ENCODE data around the gene WDR37. TPM values are rescaled to one million over a fixed set of nuclear protein-coding genes. Genes with fewer than 3 reads are reported as not detected.

WDR37 gene
- polyA plus RNA-seq, 3 donors: 7.1 to 33.6 (median 8.6) TPM

DNA sequence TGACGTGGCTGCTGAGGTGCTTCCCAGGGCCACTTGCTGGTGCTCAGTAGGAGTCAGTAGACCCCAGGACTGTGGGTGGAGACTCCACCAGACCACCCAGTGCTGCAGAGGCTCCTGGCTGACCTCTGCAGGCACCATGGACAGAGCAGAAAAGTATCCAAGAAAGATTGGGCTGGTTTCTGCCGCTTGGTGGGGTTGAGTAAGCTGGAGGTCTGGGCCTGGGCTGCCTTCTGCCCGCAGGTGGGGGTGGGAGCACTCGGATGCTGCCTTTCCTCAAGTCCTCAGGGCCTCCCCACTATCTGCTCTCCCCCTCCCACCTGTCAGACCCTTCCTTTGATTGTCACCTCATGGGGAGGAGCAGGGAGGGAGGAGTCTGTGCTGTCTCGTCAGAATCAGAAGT lies 91.6 kb downstream of the WDR37 start:
- no peak overlapping the region for H3K27ac Mint-ChIP-seq
- no peaks in the 10 kb centered on the region for H4K20me1 ChIP-seq (ENCODE audit: insufficient read depth, low read length)
- intact Hi-C loops (cut with micrococcal nuclease): no loop called here
- no peaks in the 10 kb centered on the region for H3K79me2 ChIP-seq (ENCODE audit: insufficient read depth, low read length)
- TF ChIP-seq, protein P1, sequence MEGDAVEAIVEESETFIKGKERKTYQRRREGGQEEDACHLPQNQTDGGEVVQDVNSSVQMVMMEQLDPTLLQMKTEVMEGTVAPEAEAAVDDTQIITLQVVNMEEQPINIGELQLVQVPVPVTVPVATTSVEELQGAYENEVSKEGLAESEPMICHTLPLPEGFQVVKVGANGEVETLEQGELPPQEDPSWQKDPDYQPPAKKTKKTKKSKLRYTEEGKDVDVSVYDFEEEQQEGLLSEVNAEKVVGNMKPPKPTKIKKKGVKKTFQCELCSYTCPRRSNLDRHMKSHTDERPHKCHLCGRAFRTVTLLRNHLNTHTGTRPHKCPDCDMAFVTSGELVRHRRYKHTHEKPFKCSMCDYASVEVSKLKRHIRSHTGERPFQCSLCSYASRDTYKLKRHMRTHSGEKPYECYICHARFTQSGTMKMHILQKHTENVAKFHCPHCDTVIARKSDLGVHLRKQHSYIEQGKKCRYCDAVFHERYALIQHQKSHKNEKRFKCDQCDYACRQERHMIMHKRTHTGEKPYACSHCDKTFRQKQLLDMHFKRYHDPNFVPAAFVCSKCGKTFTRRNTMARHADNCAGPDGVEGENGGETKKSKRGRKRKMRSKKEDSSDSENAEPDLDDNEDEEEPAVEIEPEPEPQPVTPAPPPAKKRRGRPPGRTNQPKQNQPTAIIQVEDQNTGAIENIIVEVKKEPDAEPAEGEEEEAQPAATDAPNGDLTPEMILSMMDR (IDR thresholded peaks at IDR 0.05): no peak
- no peaks in the 10 kb centered on the region for H3K36me3 Mint-ChIP-seq
- no peak overlapping the region for H3K27ac ChIP-seq (ENCODE audit: low read depth in 1 of 2, low read length in 2 of 2)
- H2AFZ ChIP-seq (ENCODE audit: insufficient read depth, low read depth, low read length, poor library complexity, severe bottlenecking): no peak overlapping the region
- peaks cover 1 to 9% (median 6%) of the 10 kb centered on the region in 3 donors for H3K27me3 Mint-ChIP-seq (ENCODE audit: low read depth in 3 of 3)
- H3K4me1 ChIP-seq (ENCODE audit: control insufficient read depth in 1 of 2, insufficient read depth in 2 of 2, low read length in 2 of 2): no peaks in the 10 kb centered on the region
- no peak overlapping the region for H3K4me2 ChIP-seq (replicated peaks; ENCODE audit: extremely low read depth, low read length, poor library complexity, severe bottlenecking)
- H3K9ac ChIP-seq (ENCODE audit: insufficient read depth, low read length, poor library complexity, severe bottlenecking): no peak overlapping the region
- WGBS (ENCODE audit: insufficient coverage): 100% methylated on average over 1 of the region's 5 CpGs
- H3K4me3 ChIP-seq (replicated peaks in 1 of 3; ENCODE audit: low read depth in 2 of 3, low read length in 3 of 3): no peak overlapping the region
- peaks cover 13 to 14% of the 10 kb centered on the region in 2 donors for H3K9me3 ChIP-seq (replicated peaks in 1 of 2; ENCODE audit: control insufficient read depth in 1 of 2, insufficient read depth in 1 of 2, low read length in 2 of 2)
- no peak for DNase-seq
- H3K4me3 Mint-ChIP-seq: no peak overlapping the region
- H3K4me1 Mint-ChIP-seq: no peaks in the 10 kb centered on the region
- H3K36me3 ChIP-seq (replicated peaks in 1 of 2; ENCODE audit: control insufficient read depth in 1 of 2, insufficient read depth in 2 of 2, low read length in 2 of 2): no peaks in the 10 kb centered on the region
- peaks cover 13 to 29% (median 19%) of the 10 kb centered on the region in 7 donors for H3K9me3 Mint-ChIP-seq
- H3K27me3 ChIP-seq (ENCODE audit: control insufficient read depth in 2 of 2, insufficient read depth in 2 of 2, low read length in 2 of 2): no peaks in the 10 kb centered on the region

DNA sequence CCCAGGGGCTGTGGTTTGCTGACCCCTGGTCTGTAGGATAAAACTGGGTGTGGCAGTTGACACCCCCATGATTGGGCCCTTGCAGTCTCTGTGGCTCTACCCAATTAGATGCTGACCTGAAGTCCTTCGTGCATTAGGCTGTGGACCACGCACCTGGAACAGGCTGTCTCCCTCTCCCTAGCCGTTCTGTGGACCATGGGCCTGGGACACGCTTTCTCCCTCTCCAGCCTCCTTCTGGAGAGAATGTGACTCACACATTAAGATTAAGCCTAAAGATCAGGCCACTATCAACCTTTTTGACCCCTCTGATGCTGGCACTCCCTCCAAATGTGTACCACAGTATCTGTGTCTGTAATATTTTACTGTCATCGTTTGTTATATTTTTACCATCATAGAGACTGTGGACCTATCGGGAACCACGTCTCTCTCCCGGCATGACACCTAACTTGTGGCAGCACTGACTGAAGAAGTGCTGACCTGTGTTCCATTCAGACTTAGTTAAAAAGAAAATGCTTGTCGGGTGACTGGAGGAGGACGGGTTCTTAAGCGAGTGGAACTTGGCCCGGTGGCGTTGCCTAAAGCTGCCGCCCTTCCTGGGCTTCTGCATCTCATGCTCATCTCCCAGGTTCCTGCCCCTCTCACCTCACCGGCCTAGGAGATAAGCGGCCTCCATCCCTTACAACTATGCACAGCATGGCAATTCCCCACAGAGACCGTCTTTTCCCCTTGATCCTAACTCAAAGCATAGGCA lies 92.8 kb downstream of the WDR37 start:
- Histone ChIP-seq H3K36me3 (replicated peaks in 1 of 2; ENCODE audit: control insufficient read depth in 1 of 2, insufficient read depth in 2 of 2, low read length in 2 of 2) (no peaks in the 10 kb centered on the region), H3K4me3 (replicated peaks in 1 of 3; ENCODE audit: low read depth in 2 of 3, low read length in 3 of 3) (no peak overlapping the region), H3K27ac (ENCODE audit: low read depth in 1 of 2, low read length in 2 of 2) (no peak overlapping the region), H3K4me1 (ENCODE audit: control insufficient read depth in 1 of 2, insufficient read depth in 2 of 2, low read length in 2 of 2) (no peaks in the 10 kb centered on the region), H4K20me1 (ENCODE audit: insufficient read depth, low read length) (no peaks in the 10 kb centered on the region), H3K4me2 (replicated peaks; ENCODE audit: extremely low read depth, low read length, poor library complexity, severe bottlenecking) (no peak overlapping the region), H2AFZ (ENCODE audit: insufficient read depth, low read depth, low read length, poor library complexity, severe bottlenecking) (no peak overlapping the region), H3K79me2 (ENCODE audit: insufficient read depth, low read length) (no peaks in the 10 kb centered on the region), H3K9me3 (replicated peaks in 1 of 2; ENCODE audit: control insufficient read depth in 1 of 2, insufficient read depth in 1 of 2, low read length in 2 of 2) (peaks cover 13 to 14% of the 10 kb centered on the region in 2 donors), H3K9ac (ENCODE audit: insufficient read depth, low read length, poor library complexity, severe bottlenecking) (no peak overlapping the region), H3K27me3 (ENCODE audit: control insufficient read depth in 2 of 2, insufficient read depth in 2 of 2, low read length in 2 of 2) (no peaks in the 10 kb centered on the region)
- H3K9me3 Mint-ChIP-seq: peaks cover 13 to 23% (median 17%) of the 10 kb centered on the region in 7 donors
- no peaks in the 10 kb centered on the region for H3K36me3 Mint-ChIP-seq
- peaks cover 0 to 11% (median 1%) of the 10 kb centered on the region in 3 donors for H3K27me3 Mint-ChIP-seq (ENCODE audit: low read depth in 3 of 3)
- H3K4me1 Mint-ChIP-seq: no peaks in the 10 kb centered on the region
- H3K4me3 Mint-ChIP-seq: no peak overlapping the region
- TF ChIP-seq, protein P1 (IDR thresholded peaks at IDR 0.05): no peak
- H3K27ac Mint-ChIP-seq: no peak overlapping the region
- DNase-seq: no peak
- WGBS (ENCODE audit: insufficient coverage): 97% methylated on average over 14 of the region's 17 CpGs
- intact Hi-C loops (cut with micrococcal nuclease): no loop called here
